Fibroblast of the aortic adventitia (primary cell): Measurements from ENCODE around the gene KRTAP10-10. TPM values are rescaled to one million over a fixed set of nuclear protein-coding genes. Genes with fewer than 3 reads are reported as not detected.

Experiments used
- small RNA-seq: library from RNA; depleted of rRNA; stranded (forward); fragments of <200 nt; gene quantifications from one replicate; pipeline ENCODE3, GENCODE V24; 2012
- total RNA-seq: library from RNA; depleted of rRNA; stranded (reverse); fragments of >200 nt; gene quantifications from 2 replicates; pipeline ENCODE4 v1.2.3, GENCODE V29; 2012; ENCODE audit warnings: low replicate concordance

KRTAP10-10 gene
- total RNA-seq, 1 donor: not detected

Small RNA genes lying within 50 kb of the gene (small RNA-seq; reads per million reads assigned to genes)
- not detected for gene KRTAP12-6P

Other genes with a start within 250 kb of the KRTAP10-10 start
- gene LRRC3, start 181.8 kb upstream of the KRTAP10-10 start, total RNA-seq: 0.16 and 0.45 TPM in 2 replicates
- gene KRTAP10-1, start 97.2 kb upstream of the KRTAP10-10 start, total RNA-seq: not detected in 2 replicates
- not detected in 2 replicates for gene KRTAP10-2, start 85.9 kb upstream of the KRTAP10-10 start, total RNA-seq
- not detected in 2 replicates for gene KRTAP10-3, start 78.6 kb upstream of the KRTAP10-10 start, total RNA-seq
- gene KRTAP10-4, start 63.6 kb upstream of the KRTAP10-10 start, total RNA-seq: not detected in 2 replicates
- gene KRTAP10-5, start 56.8 kb upstream of the KRTAP10-10 start, total RNA-seq: not detected in 2 replicates
- gene KRTAP10-6, start 44.9 kb upstream of the KRTAP10-10 start, total RNA-seq: not detected in 2 replicates
- gene KRTAP10-7, start 36.8 kb upstream of the KRTAP10-10 start, total RNA-seq: not detected in 2 replicates
- gene KRTAP10-8, start 25.3 kb upstream of the KRTAP10-10 start, total RNA-seq: not detected in 2 replicates
- gene KRTAP10-9, start 10.3 kb upstream of the KRTAP10-10 start, total RNA-seq: not detected in 2 replicates
- not detected in 2 replicates for gene KRTAP10-11, start 9.1 kb downstream of the KRTAP10-10 start, total RNA-seq
- gene KRTAP12-4, start 17.3 kb downstream of the KRTAP10-10 start, total RNA-seq: not detected in 2 replicates
- not detected in 2 replicates for gene KRTAP12-3, start 20.6 kb downstream of the KRTAP10-10 start, total RNA-seq
- gene KRTAP12-2, start 29.6 kb downstream of the KRTAP10-10 start, total RNA-seq: not detected in 2 replicates
- gene KRTAP12-1, start 44.8 kb downstream of the KRTAP10-10 start, total RNA-seq: not detected in 2 replicates
- not detected in 2 replicates for gene KRTAP10-12, start 59.8 kb downstream of the KRTAP10-10 start, total RNA-seq
- 0.08 TPM in 1 of 2 replicates, not detected in the other for gene TSPEAR, start 74.2 kb downstream of the KRTAP10-10 start, total RNA-seq
- gene UBE2G2, start 164.5 kb downstream of the KRTAP10-10 start, total RNA-seq: 64.2 and 96.3 TPM in 2 replicates
- gene SUMO3, start 180.7 kb downstream of the KRTAP10-10 start, total RNA-seq: 43.2 and 130 TPM in 2 replicates
- gene PTTG1IP, start 236.3 kb downstream of the KRTAP10-10 start, total RNA-seq: 226 and 233 TPM in 2 replicates